Nephron progenitor cell (in vitro differentiated cells): ENCODE measurements around the gene HES2.

Experiments
- DNase-seq: peaks from one replicate; pipeline ENCODE4 v3.0.0; 2021
- H3K27ac Mint-ChIP-seq: 2 replicates; pipeline ENCODE4 v1.8.0; 2021; ENCODE audit warnings: mild to moderate bottlenecking, moderate library complexity, mixed read lengths
- H3K27me3 Mint-ChIP-seq: 2 replicates; pipeline ENCODE4 v1.8.0; 2021; ENCODE audit warnings: mild to moderate bottlenecking, low read depth, mixed read lengths; ENCODE audit not compliant: poor library complexity
- H3K36me3 Mint-ChIP-seq: 2 replicates; pipeline ENCODE4 v1.8.0; 2021; ENCODE audit warnings: low read depth, mixed read lengths
- H3K4me1 Mint-ChIP-seq: 2 replicates; pipeline ENCODE4 v1.8.0; 2021; ENCODE audit warnings: mixed read lengths
- H3K4me3 Mint-ChIP-seq: 2 replicates; pipeline ENCODE4 v1.8.0; 2021; ENCODE audit warnings: mild to moderate bottlenecking, moderate library complexity, mixed read lengths
- H3K9me3 Mint-ChIP-seq: 2 replicates; pipeline ENCODE4 v1.8.0; 2021; ENCODE audit warnings: mild to moderate bottlenecking, moderate library complexity, mixed read lengths
- CTCF ChIP-seq: fragments of 200-600 bp; sonication (generic); IDR thresholded peaks from 2 replicates; pipeline ENCODE4 v1.5.0; 2021; ENCODE audit warnings: antibody characterized with exemption

HES2 gene, protein sequence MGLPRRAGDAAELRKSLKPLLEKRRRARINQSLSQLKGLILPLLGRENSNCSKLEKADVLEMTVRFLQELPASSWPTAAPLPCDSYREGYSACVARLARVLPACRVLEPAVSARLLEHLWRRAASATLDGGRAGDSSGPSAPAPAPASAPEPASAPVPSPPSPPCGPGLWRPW

GRCh38 chr1:6419804-6420453 lies at the start of gene HES2:
Gene HES2, minus strand, starts transcription at chr1:6419919. Its CDS starts 99 bp downstream, at chr1:6419820.
- Mint-ChIP-seq H3K36me3 (no peaks in the 10 kb centered on the region), H3K27ac (no peak within 1 kb of the TSS), H3K4me3 (peak within 1 kb of the TSS; percentile 60), H3K27me3 (peaks cover 93% of the 10 kb centered on the region), H3K4me1 (peaks cover 23% of the 10 kb centered on the region), H3K9me3 (no peaks in the 10 kb centered on the region)
- peak; percentile 57 for DNase-seq
- TF ChIP-seq CTCF: no peak

- Mint-ChIP-seq H3K4me3 (no peak overlapping the region), H3K27me3 (peaks cover 42% of the 10 kb centered on the region), H3K36me3 (peaks cover 17% of the 10 kb centered on the region), H3K27ac (no peak overlapping the region), H3K9me3 (no peaks in the 10 kb centered on the region), H3K4me1 (no peaks in the 10 kb centered on the region)
- no peak for TF ChIP-seq CTCF
- no peak for DNase-seq
These were observed 49.2 kb upstream of the HES2 start for GRCh38 chr1:6468729-6469461.

DNA sequence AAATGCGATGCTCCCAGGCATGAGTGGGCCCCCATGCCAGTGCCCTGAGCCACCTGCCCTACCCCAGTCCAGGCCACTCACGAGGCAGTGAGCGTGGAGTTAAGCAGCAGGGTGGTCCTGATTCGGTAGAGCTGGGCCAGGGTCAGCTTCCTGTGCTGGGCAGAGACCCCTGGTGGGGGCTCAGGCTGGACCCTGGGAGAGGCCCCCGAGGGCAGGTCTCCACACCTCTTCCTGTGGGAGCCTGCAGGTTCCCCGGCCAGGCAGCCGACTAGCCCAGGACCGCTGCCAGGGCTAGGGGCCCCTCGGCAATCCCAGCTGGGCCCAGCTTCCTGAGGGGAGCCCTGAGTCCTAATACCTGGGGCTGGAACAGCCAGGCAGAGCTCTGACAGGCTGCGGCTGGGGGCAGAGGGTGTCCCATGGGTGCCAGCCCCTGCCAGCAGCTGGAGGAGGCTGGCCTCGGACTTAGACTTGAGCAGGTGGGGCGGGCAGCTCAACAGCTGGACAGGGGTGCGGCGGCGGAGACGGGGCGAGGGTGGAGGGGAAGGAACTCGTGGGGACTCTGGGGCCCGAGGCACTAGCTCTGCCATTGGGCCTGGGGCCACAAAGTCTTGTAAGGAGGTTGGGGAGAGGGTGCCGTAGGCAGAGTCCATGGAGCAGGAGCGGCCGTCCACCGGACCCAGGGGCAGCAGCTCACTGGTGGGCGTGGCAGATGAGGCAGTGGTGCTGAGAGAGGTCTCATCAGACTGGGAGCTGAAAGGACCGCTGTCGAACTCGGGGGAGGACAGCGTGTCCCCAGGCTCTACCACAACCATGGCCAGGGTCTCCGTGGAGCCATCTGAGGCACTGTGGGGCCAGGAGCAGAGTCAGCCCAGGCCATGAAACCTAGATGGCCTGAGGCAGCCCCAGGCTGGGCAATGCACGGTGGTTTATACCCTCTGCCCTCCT lies 48.3 kb upstream of the HES2 start:
- no peak for DNase-seq
- TF ChIP-seq CTCF: no peak
- peaks cover 19% of the 10 kb centered on the region for H3K36me3 Mint-ChIP-seq
- H3K9me3 Mint-ChIP-seq: no peaks in the 10 kb centered on the region
- H3K4me3 Mint-ChIP-seq: no peak overlapping the region
- H3K27me3 Mint-ChIP-seq: peaks cover 45% of the 10 kb centered on the region
- H3K4me1 Mint-ChIP-seq: no peaks in the 10 kb centered on the region
- no peak overlapping the region for H3K27ac Mint-ChIP-seq

GRCh38 chr1:6467224-6467623 lies 47.5 kb upstream of the HES2 start:
- Mint-ChIP-seq H3K4me1 (no peaks in the 10 kb centered on the region), H3K36me3 (peaks cover 18% of the 10 kb centered on the region), H3K9me3 (no peaks in the 10 kb centered on the region), H3K27me3 (peaks cover 40% of the 10 kb centered on the region), H3K27ac (no peak overlapping the region), H3K4me3 (no peak overlapping the region)
- no peak for TF ChIP-seq CTCF
- DNase-seq: no peak

DNA sequence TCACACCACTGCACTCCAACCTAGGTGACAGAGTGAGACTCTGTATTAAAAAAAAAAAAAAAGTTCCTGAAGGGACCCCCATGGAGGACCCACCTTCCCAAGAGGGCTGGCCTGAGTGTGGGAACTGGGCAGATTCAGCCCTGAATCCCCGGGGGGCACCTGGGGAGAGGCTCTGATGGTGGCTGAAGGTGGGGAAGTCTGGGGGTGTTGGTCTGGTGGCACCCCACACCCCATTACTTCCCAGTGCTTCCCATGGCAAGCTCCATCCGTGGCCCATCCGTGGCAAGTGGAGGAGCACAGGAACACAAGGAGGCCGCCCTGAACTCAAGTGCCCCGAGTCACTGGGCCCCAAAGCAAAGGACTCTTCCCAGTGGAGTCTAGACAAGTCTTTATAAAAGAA lies 47.0 kb upstream of the HES2 start:
- TF ChIP-seq CTCF: no peak
- H3K27ac Mint-ChIP-seq: no peak overlapping the region
- no peaks in the 10 kb centered on the region for H3K9me3 Mint-ChIP-seq
- no peak overlapping the region for H3K4me3 Mint-ChIP-seq
- peaks cover 37% of the 10 kb centered on the region for H3K27me3 Mint-ChIP-seq
- no peaks in the 10 kb centered on the region for H3K4me1 Mint-ChIP-seq
- H3K36me3 Mint-ChIP-seq: peaks cover 16% of the 10 kb centered on the region
- DNase-seq: no peak
